Astrocyte of the spinal cord (primary cell): ENCODE measurements around the gene ILDR2.
A peak's percentile ranks its signal among the peaks of the same experiment; 100 is the strongest.
"Not testable (repeated sequence)": the region's sequence is repeated elsewhere in the genome, so short reads cannot be mapped to it uniquely, and the experiment has no call there.

ENCODE experiments used
- DNase-seq: peaks from one replicate; pipeline ENCODE4 v3.0.0; 2011; ENCODE audit warnings: low read depth, low spot score
- H3K4me3 ChIP-seq: 2 replicates; pipeline ENCODE4 v1.5.1; 2011; ENCODE audit warnings: low read depth, mild to moderate bottlenecking, low read length, moderate library complexity
- CTCF ChIP-seq: IDR thresholded peaks from 2 replicates; pipeline ENCODE4 v1.5.1; 2012; ENCODE audit warnings: low read depth, mild to moderate bottlenecking, low read length, inconsistent platforms
- in situ Hi-C: cut with HindIII; loops from 2 replicates; pipeline ENCODE4 v1.10.0; 2017; ENCODE audit warnings: low sequenced_read_pairs

The ILDR2 gene

GRCh38 chr1:166888373-166889111 is 86.8 kb downstream of the ILDR2 start:
- in situ Hi-C loops, result no loop called here
- no peak for TF ChIP-seq CTCF
- no peak overlapping the region for H3K4me3 ChIP-seq
- no peak for DNase-seq

- H3K4me3 ChIP-seq, result no peak overlapping the region
- DNase-seq, result no peak
- in situ Hi-C loops, result no loop called here
- no peak for TF ChIP-seq CTCF
Measured at GRCh38 chr1:166884971-166885370, 90.4 kb downstream of the ILDR2 start.

- DNase-seq, result peak; percentile 33
- in situ Hi-C loops, result no loop called here
- TF ChIP-seq CTCF, result peak; percentile 90
- H3K4me3 ChIP-seq, result no peak overlapping the region
Measured at GRCh38 chr1:166884040-166884642, 91.2 kb downstream of the ILDR2 start.

- TF ChIP-seq CTCF, result no peak
- in situ Hi-C loops, result no loop called here
- no peak overlapping the region for H3K4me3 ChIP-seq
- DNase-seq, result no peak
Measured at GRCh38 chr1:166882893-166883292, 92.4 kb downstream of the ILDR2 start.

- DNase-seq, H3K4me3 ChIP-seq, in situ Hi-C loops: not testable (repeated sequence)
Measured at GRCh38 chr1:166878173-166878917, 97.0 kb downstream of the ILDR2 start.

GRCh38 chr1:166876540-166876838 is 98.9 kb downstream of the ILDR2 start:
- in situ Hi-C loops, result no loop called here
- TF ChIP-seq CTCF, result no peak
- no peak for DNase-seq
- H3K4me3 ChIP-seq, result peak overlapping the region; percentile 77
